CD4-positive, alpha-beta T cell treated with Interleukin-4 for 4 hours (primary cell): ENCODE data around the gene TTC3.
A peak's percentile ranks its signal among the peaks of the same experiment; 100 is the strongest.

Experiments
- DNase-seq: peaks from one replicate; pipeline ENCODE4 v3.0.0-alpha.2; 2020

The TTC3 gene

DNA sequence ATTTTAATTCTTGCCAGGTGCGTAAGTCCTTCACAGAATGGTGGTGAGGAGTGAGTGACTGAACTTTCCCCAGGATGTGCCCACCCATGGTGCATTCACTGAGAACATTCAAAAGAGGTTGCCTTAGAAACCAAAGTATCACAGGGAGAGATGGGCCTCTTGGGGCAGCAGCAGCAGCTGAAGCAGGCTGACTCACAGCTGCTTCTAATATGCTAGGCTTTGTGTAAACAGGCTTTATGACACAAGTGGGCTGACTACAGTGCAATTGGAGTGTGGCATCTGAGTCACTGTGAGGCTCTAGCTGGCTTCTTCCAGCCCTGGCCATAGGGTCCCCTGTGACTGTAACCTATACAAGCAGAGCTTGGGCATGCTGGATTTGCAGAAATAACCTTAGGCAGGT is 12.8 kb upstream of the TTC3 start:
- no peak for DNase-seq

DNA sequence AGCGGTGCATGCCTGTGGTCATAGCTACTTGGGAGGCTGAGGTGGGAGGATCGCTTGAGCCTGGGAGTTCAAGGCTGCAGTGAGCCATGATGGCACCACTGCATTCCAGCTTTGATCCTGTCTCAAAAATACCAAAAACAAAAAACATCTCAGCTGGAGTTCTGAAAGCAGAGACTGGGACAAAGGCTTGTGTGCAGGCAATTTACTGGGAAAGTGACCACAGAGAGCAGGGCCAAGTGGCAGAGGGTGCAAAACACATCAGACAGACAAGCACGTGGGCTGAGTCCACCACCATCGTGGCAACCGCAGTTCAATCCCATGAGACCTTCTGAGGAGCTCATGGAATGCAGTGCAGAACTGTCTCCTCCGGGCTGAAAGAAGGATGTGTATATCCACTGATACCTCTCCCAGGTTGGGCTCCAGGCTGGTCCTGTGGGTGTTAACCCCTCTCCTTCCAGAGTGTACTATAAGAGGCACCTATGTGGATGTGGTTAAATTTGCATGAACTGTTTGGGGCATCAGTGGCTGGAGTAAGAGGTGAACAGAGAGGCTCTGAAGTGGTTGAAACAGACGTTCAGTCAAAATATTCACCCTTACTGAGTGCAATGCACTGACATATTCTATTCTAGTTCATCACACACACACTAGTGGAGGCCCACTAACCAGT is 11.0 kb upstream of the TTC3 start:
- no peak for DNase-seq

DNA sequence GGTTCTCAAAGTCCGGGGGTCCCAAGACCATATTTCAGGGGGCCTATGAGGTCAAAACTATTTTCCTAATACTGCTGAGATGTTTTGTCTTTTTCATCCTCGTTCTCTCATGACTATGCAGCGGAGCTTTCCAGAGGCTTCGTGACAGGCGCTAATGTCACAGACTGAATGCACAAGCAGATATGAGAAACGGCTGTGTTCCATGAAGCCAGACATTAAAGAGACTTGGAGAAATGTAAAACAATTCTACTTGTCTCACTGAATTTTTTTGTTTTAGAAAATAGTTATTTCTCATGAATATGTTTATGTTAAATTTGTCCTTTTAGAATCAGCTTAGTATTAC is 10.5 kb upstream of the TTC3 start:
- DNase-seq = no peak

GRCh38 chr21:37063433-37063832 is 9.6 kb upstream of the TTC3 start:
- no peak for DNase-seq

DNA sequence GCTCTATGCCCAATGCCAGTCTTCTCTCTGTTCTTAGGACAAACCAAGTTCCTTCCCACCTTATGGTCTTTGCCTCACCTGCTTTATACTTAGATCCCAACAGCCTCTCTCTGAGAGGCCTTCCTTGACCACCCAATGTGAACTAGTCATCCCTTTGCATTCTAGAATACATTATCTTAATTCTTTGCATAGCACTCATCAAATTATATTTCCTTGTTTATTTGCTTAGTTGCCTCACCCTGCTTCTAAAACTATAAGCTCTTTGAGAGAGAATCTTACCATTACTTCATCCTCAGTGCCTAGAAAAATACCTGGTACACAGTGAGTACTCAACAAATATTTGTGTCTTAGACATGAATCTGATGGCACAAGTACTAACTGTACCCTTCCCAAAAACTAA is 8.2 kb upstream of the TTC3 start:
- no peak for DNase-seq

- no peak for DNase-seq
Measured at GRCh38 chr21:37065561-37066177, 7.4 kb upstream of the TTC3 start.

- DNase-seq = no peak
Measured at GRCh38 chr21:37071561-37072273, 1.3 kb upstream of the TTC3 start.

- DNase-seq = peak; percentile 74
Measured at GRCh38 chr21:37072274-37072987, 623 bp upstream of the TTC3 start.

DNA sequence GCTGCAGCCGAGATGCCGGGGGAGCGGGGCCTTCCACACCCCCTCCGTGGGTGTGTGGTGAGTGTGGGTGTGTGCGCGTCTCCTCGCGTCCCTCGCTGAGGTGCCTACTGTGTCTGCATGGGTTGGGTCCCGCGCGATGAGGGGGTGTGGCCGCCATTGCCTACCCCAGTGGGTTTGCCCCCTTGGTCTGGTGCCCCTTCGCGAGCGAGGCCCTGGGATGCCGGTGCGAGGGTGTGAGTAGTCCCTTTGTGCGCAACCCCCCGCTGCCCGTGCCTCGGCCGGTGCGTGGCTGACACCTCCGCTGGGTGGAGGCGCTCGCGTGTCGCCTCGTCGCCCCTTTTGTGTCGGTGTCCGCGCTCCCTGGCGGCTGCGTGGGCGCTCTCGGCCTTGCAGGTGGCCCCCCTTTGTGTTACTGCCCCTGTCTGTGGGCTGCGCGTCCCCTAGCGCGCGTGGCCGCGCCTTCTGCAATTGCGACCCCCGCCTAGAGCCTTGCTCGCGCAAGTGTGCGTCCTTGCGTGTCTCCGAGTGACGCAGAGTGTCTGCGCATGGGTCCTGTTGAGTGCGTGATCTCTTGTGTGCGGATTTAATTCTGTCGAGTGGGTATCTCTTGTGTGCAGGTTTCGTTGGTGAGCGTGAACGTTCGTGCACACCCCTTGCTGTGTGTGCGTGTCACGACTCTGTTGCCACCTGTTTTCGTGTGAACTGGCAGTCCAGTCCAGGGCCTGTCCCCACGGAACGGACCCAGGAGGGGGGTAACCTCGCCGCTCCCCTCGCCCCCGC is 553 bp downstream of the TTC3 start:
- DNase-seq = peak; percentile 70

- DNase-seq = no peak
Measured at GRCh38 chr21:37074197-37074510, 1.1 kb downstream of the TTC3 start.

DNA sequence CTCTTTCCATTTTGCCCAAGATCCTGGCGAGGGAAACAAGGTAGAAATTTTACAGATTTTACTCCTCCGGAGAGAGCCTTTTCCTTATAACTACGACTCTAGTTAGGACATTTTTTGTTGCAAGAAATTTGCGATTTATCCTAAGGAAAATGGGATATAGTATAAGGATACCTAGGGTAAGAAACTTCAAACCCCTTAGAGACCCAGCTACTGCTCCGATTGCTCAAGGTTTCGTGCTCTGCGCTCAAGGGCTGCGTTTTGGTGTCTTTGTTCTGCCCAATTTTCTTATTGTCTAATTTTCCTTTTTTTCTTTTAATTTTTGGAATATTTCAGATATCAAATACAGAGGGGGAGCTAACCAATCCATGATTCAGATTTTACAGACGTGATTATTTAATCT is 1.5 kb downstream of the TTC3 start:
- DNase-seq = no peak

GRCh38 chr21:37075214-37075770 is 2.2 kb downstream of the TTC3 start:
- DNase-seq = no peak

GRCh38 chr21:37076087-37076850 is 3.2 kb downstream of the TTC3 start:
- DNase-seq = no peak

GRCh38 chr21:37077403-37077802 is 4.3 kb downstream of the TTC3 start:
- DNase-seq = no peak

GRCh38 chr21:37079211-37079824 is 6.3 kb downstream of the TTC3 start:
- no peak for DNase-seq

- no peak for DNase-seq
Measured at GRCh38 chr21:37082375-37082774, 9.3 kb downstream of the TTC3 start.

DNA sequence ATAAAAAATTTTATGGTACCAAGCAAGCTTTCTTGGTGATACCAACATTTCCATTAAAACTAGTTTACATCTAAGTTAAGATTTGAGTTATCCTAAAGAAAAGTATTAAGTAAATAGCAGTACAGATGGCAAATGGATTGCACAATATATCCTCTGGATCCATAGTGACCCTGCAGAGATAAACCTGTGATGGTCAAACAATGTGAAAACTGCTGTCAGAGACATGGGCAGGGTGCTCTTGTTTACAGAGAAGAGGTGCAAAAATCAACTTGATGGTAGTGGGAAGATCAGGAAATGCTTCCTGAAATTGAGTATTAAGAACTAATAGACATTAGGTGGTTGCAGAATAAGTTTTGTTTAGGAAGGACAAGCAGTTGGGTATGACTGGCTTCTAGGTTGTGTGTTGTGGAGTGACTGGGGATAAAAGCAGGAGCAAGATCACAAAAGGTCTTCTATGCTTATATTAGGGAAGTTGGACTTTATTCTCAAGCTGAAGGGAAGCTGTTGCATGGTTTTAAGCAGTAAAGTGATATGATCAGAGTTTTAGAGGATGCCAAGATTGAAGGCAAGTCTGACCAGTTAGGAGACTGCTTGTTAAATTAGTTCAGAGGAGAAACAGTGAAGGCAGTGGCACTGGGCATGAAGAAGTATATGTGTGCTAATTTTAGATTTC is 9.9 kb downstream of the TTC3 start:
- DNase-seq = no peak

DNA sequence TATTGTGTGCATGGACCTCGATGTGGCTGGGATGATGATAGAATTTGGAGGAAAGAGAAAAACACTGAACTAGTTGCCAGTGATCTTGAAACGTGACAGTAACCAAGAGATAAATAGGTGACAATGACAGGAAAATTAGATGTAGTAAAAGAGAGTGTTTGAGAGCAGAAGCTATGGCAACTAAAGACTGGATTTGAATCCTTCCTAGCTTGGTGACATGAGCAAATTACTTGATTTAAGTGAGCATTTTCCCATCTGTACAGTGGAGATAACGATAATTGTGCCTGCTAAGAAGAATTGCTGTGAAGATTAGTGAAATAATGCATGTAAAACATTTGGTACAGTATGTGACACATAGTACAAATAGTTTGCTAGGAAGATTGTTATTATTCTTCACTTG is 12.7 kb downstream of the TTC3 start:
- DNase-seq = no peak

DNA sequence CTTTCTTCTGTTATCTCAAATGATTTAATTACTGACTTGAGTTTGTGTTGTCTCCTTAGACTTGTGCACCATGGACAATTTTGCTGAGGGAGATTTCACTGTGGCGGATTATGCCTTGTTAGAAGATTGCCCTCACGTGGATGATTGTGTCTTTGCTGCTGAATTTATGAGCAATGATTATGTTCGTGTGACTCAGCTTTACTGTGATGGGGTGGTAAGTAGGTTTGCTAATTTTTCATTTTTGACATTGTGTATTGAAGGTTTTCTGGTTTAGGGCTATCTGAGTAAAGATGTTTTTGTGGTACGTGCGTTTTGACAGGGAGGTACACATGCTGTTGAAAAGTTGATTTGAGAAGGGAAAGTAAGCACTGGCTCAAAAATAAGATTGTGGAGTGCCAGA is 14.1 kb downstream of the TTC3 start:
- no peak for DNase-seq

DNA sequence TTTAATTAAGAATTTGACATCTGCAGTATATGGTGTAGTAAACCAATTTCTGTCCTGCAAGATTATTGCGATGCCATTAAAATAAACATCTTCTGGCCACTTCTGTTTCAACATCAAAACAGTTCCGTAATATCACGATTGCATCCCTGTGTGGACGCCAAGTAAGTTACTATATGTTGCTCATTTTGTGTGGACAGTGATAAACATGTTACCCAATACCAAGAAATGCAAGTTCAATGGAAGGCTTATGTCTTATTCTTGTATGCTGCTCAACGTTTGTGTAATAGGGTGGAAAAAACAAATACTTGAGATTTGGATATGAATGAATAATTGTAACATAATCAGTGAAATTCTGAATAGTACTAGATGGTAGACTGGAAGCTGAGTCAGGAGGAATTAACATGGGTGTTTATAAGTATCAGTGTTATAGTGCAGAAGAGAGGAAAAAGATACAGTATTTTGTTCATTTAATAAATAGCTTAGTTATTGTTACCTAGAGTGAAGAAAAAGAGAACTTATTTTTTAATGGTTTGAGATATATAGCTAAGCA is 15.2 kb downstream of the TTC3 start:
- DNase-seq = no peak

- DNase-seq = no peak
Measured at GRCh38 chr21:37093977-37094376, 20.9 kb downstream of the TTC3 start.
